HepG2 (cell line): ENCODE data around the gene ARHGEF39. TPM values are rescaled to one million over a fixed set of nuclear protein-coding genes. Genes with fewer than 3 reads are reported as not detected.

Source experiments
- BCL6 ChIP-seq: IDR thresholded peaks from 2 replicates; pipeline ENCODE4 v1.6.1; 2016; ENCODE audit warnings: missing genetic modification reagents, missing compliant biosample characterization
- ESRRA ChIP-seq: sonication (generic); formaldehyde crosslinking; IDR thresholded peaks from 2 replicates; pipeline ENCODE4 v1.5.1; 2020; ENCODE audit warnings: mild to moderate bottlenecking, low read depth, missing genetic modification reagents
- JARID2 ChIP-seq: sonication (generic); formaldehyde crosslinking; IDR thresholded peaks from 2 replicates; pipeline ENCODE4 v1.8.1; 2023; ENCODE audit warnings: missing genetic modification reagents, inconsistent platforms; ENCODE audit not compliant: insufficient replicate concordance
- NR2C2 ChIP-seq: sonication (generic); formaldehyde crosslinking; IDR thresholded peaks from 2 replicates; pipeline ENCODE4 v1.4.0; 2020; ENCODE audit warnings: missing genetic modification reagents, mild to moderate bottlenecking, moderate library complexity, borderline replicate concordance
- PCBP2 ChIP-seq: fragments of 200-400 bp; formaldehyde crosslinking; optimal IDR thresholded peaks from 2 replicates; pipeline ENCODE3; 2018; ENCODE audit warnings: low read length, low read depth; ENCODE audit not compliant: poor library complexity, severe bottlenecking
- REL ChIP-seq: sonication (generic); formaldehyde crosslinking; conservative IDR thresholded peaks from 2 replicates; pipeline ENCODE4 v1.8.0; 2022; ENCODE audit warnings: mild to moderate bottlenecking, missing genetic modification reagents, moderate library complexity
- ZNF329 ChIP-seq: sonication (generic); formaldehyde crosslinking; IDR thresholded peaks from 2 replicates; pipeline ENCODE4 v1.9.0; 2021; ENCODE audit warnings: low read depth, mild to moderate bottlenecking, missing genetic modification reagents
- ZNF350 ChIP-seq: sonication (generic); formaldehyde crosslinking; IDR thresholded peaks from 2 replicates; pipeline ENCODE4 v1.4.0; 2020; ENCODE audit warnings: mild to moderate bottlenecking, low read depth, missing genetic modification reagents, borderline replicate concordance
- ZNF75D ChIP-seq: sonication (generic); formaldehyde crosslinking; IDR thresholded peaks from 2 replicates; pipeline ENCODE4 v1.8.1; 2023; ENCODE audit warnings: missing genetic modification reagents, mild to moderate bottlenecking, borderline replicate concordance
- ZSCAN9 ChIP-seq: IDR thresholded peaks from 2 replicates; pipeline ENCODE4 v1.6.1; 2016; ENCODE audit warnings: borderline replicate concordance
- polyA plus RNA-seq, 8 experiments: library from polyadenylated mRNA; depleted of rRNA in 3 of 8; stranded (reverse) in 7 of 8; unstranded in 1 of 8; fragments of >200 nt; fragmentation: Illumina TruSeq in 4 of 8; extraction: Trizol in 4 of 8; gene quantifications; 2 replicates each; pipeline versions ENCODE4 v1.2.1 to v1.2.3, GENCODE V29; 2011 to 2016; ENCODE audit warnings: low read depth in 4 of 8, missing spikeins in 1 of 8, mixed read lengths in 1 of 8; ENCODE audit not compliant: insufficient read depth in 1 of 8
- total RNA-seq, 5 experiments: library from RNA; depleted of rRNA; stranded (reverse); fragments of >200 nt; fragmentation: Illumina TruSeq; extraction: Trizol; gene quantifications; 2 replicates each; pipeline ENCODE4 v1.2.3, GENCODE V29; 2016; ENCODE audit warnings: low read depth in 1 of 5
- TF ChIP-seq, protein P1 (sequence below): IDR thresholded peaks from 2 replicates; pipeline ENCODE4 v1.6.1; 2016; ENCODE audit warnings: low read depth
- TF ChIP-seq, protein P2 (sequence below): sonication (generic); formaldehyde crosslinking; IDR thresholded peaks from 2 replicates; pipeline ENCODE4 v1.4.0; 2020; ENCODE audit warnings: low read depth, missing genetic modification reagents
- TF ChIP-seq, protein P3 (sequence below): sonication (generic); formaldehyde crosslinking; IDR thresholded peaks from 2 replicates; pipeline ENCODE4 v1.9.0; 2021; ENCODE audit warnings: missing genetic modification reagents, borderline replicate concordance
- TF ChIP-seq, protein P4 (sequence below): sonication (generic); formaldehyde crosslinking; IDR thresholded peaks from 2 replicates; pipeline ENCODE4 v1.8.1; 2023; ENCODE audit warnings: mild to moderate bottlenecking, missing genetic modification reagents
- TF ChIP-seq, protein P5 (sequence below): sonication (generic); formaldehyde crosslinking; IDR thresholded peaks from 2 replicates; pipeline ENCODE4 v1.5.0; 2020; ENCODE audit warnings: mild to moderate bottlenecking, missing genetic modification reagents

Gene ARHGEF39
- total and polyA plus RNA-seq, 2 of the 13 experiments (the other 11 are each of a cell fraction or from before 2014, with no cell fraction given), result 11.2 to 12.3 TPM

DNA sequence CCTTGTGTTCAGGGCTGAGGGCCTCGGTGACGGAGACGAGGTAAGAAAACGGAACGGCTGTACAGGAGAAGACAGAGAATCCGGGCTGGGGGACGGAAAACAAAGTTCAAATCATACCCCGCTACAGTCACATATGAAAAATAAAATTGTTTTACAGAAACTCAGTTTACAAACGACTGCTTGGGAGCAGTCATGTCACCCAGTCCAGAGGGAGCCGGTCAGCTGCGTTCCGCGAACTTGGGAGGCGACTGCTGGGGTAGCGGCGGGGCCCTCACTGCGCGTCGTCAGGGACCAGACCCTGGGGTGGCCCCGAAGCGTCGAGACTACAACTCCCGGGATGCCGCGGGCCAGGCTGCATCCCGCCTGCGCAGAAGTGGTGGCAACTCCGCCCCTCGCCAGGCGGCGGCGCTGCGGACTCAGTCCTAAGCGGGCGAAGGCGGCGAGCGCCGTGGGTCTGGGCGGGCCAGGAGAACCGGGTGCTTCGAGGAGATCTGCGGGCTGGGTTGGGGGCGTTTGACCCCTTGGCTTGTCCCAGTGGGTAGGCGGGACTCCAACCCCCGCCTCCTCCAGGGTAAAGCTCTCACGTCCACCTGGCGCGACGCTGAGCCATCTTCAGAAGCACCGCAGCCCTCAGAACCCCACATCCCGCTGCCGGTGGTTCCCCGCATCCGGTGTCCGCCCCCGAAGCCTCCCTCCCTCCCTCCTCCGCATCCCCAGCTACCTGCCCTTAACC is 18.3 kb downstream of the ARHGEF39 start (continued):
- TF ChIP-seq ZNF329 (CRISPR knock-in tag) (peak; percentile 79), ZNF350 (CRISPR knock-in tag) (peak; percentile 56; the same call in 1 of the 2 replicates), NR2C2 (peak; percentile 23; the same call in 1 of the 2 replicates), ZSCAN9 (CRISPR knock-in tag) (no peak), ZNF75D (CRISPR knock-in tag) (no peak), JARID2 (CRISPR knock-in tag) (peak; percentile 49), BCL6 (CRISPR knock-in tag) (peak; percentile 31; the same call in 1 of the 2 replicates), REL (CRISPR knock-in tag) (no peak), PCBP2 (no peak), ESRRA (CRISPR knock-in tag) (peak; percentile 29; the same call in 1 of the 2 replicates)
- TF ChIP-seq, protein P1, sequence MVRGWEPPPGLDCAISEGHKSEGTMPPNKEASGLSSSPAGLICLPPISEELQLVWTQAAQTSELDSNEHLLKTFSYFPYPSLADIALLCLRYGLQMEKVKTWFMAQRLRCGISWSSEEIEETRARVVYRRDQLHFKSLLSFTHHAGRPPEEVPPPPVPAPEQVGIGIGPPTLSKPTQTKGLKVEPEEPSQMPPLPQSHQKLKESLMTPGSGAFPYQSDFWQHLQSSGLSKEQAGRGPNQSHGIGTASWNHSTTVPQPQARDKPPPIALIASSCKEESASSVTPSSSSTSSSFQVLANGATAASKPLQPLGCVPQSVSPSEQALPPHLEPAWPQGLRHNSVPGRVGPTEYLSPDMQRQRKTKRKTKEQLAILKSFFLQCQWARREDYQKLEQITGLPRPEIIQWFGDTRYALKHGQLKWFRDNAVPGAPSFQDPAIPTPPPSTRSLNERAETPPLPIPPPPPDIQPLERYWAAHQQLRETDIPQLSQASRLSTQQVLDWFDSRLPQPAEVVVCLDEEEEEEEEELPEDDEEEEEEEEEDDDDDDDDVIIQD (CRISPR knock-in tag), result no peak
- TF ChIP-seq, protein P2, sequence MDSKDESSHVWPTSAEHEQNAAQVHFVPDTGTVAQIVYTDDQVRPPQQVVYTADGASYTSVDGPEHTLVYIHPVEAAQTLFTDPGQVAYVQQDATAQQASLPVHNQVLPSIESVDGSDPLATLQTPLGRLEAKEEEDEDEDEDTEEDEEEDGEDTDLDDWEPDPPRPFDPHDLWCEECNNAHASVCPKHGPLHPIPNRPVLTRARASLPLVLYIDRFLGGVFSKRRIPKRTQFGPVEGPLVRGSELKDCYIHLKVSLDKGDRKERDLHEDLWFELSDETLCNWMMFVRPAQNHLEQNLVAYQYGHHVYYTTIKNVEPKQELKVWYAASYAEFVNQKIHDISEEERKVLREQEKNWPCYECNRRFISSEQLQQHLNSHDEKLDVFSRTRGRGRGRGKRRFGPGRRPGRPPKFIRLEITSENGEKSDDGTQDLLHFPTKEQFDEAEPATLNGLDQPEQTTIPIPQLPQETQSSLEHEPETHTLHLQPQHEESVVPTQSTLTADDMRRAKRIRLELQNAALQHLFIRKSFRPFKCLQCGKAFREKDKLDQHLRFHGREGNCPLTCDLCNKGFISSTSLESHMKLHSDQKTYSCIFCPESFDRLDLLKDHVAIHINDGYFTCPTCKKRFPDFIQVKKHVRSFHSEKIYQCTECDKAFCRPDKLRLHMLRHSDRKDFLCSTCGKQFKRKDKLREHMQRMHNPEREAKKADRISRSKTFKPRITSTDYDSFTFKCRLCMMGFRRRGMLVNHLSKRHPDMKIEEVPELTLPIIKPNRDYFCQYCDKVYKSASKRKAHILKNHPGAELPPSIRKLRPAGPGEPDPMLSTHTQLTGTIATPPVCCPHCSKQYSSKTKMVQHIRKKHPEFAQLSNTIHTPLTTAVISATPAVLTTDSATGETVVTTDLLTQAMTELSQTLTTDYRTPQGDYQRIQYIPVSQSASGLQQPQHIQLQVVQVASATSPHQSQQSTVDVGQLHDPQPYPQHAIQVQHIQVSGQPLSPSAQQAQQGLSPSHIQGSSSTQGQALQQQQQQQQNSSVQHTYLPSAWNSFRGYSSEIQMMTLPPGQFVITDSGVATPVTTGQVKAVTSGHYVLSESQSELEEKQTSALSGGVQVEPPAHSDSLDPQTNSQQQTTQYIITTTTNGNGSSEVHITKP, result 0 out of 2 replicates have a peak, but pooled peaks have one; percentile 34
- TF ChIP-seq, protein P3, sequence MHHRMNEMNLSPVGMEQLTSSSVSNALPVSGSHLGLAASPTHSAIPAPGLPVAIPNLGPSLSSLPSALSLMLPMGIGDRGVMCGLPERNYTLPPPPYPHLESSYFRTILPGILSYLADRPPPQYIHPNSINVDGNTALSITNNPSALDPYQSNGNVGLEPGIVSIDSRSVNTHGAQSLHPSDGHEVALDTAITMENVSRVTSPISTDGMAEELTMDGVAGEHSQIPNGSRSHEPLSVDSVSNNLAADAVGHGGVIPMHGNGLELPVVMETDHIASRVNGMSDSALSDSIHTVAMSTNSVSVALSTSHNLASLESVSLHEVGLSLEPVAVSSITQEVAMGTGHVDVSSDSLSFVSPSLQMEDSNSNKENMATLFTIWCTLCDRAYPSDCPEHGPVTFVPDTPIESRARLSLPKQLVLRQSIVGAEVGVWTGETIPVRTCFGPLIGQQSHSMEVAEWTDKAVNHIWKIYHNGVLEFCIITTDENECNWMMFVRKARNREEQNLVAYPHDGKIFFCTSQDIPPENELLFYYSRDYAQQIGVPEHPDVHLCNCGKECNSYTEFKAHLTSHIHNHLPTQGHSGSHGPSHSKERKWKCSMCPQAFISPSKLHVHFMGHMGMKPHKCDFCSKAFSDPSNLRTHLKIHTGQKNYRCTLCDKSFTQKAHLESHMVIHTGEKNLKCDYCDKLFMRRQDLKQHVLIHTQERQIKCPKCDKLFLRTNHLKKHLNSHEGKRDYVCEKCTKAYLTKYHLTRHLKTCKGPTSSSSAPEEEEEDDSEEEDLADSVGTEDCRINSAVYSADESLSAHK (CRISPR knock-in tag), result no peak
- TF ChIP-seq, protein P4, sequence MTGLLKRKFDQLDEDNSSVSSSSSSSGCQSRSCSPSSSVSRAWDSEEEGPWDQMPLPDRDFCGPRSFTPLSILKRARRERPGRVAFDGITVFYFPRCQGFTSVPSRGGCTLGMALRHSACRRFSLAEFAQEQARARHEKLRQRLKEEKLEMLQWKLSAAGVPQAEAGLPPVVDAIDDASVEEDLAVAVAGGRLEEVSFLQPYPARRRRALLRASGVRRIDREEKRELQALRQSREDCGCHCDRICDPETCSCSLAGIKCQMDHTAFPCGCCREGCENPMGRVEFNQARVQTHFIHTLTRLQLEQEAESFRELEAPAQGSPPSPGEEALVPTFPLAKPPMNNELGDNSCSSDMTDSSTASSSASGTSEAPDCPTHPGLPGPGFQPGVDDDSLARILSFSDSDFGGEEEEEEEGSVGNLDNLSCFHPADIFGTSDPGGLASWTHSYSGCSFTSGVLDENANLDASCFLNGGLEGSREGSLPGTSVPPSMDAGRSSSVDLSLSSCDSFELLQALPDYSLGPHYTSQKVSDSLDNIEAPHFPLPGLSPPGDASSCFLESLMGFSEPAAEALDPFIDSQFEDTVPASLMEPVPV (CRISPR knock-in tag), result 0 out of 2 replicates have a peak, but pooled peaks have one; percentile 43
- TF ChIP-seq, protein P5, sequence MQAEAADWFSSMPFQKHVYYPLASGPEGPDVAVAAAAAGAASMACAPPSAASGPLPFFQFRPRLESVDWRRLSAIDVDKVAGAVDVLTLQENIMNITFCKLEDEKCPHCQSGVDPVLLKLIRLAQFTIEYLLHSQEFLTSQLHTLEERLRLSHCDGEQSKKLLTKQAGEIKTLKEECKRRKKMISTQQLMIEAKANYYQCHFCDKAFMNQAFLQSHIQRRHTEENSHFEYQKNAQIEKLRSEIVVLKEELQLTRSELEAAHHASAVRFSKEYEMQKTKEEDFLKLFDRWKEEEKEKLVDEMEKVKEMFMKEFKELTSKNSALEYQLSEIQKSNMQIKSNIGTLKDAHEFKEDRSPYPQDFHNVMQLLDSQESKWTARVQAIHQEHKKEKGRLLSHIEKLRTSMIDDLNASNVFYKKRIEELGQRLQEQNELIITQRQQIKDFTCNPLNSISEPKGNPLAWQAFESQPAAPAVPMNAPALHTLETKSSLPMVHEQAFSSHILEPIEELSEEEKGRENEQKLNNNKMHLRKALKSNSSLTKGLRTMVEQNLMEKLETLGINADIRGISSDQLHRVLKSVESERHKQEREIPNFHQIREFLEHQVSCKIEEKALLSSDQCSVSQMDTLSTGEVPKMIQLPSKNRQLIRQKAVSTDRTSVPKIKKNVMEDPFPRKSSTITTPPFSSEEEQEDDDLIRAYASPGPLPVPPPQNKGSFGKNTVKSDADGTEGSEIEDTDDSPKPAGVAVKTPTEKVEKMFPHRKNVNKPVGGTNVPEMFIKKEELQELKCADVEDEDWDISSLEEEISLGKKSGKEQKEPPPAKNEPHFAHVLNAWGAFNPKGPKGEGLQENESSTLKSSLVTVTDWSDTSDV, result peak; percentile 67; the same call in 1 of the 2 replicates
